GM12873 (cell line): ENCODE data around the gene ZNF217.
"Not testable (repeated sequence)": the region's sequence is repeated elsewhere in the genome, so short reads cannot be mapped to it uniquely, and the experiment has no call there.

Experiments used
- CTCF ChIP-seq: IDR thresholded peaks from 2 replicates; pipeline ENCODE4 v1.5.1; 2012; ENCODE audit warnings: low read depth, mild to moderate bottlenecking, moderate library complexity, low read length, control low read depth; ENCODE audit not compliant: insufficient read depth; ENCODE audit errors: missing control alignments

ZNF217 gene

GRCh38 chr20:53593466-53594007 is at the start of gene ZNF217:
ZNF217 (minus strand) TSS chr20:53593839; CDS start chr20:53582826, 11,013 bp downstream.
- TF ChIP-seq CTCF: not testable (repeated sequence)

- TF ChIP-seq CTCF: no peak
These were observed 49.6 kb upstream of the ZNF217 start for GRCh38 chr20:53643031-53643832.

GRCh38 chr20:53642196-53643030 is 48.8 kb upstream of the ZNF217 start:
- TF ChIP-seq CTCF: no peak

GRCh38 chr20:53639647-53640440 is 46.2 kb upstream of the ZNF217 start:
- TF ChIP-seq CTCF: no peak

- TF ChIP-seq CTCF: no peak
These were observed 45.5 kb upstream of the ZNF217 start for GRCh38 chr20:53639128-53639527.

- no peak for TF ChIP-seq CTCF
These were observed 43.0 kb upstream of the ZNF217 start for GRCh38 chr20:53636540-53637097.
